Activated effector memory CD4-positive, alpha-beta T cell treated with anti-CD3 and anti-CD28 coated beads, Interleukin-2, amount 50 U/mL, for 16 hours (primary cell): ENCODE data around the gene LIPG.

Experiments used
- DNase-seq: peaks from one replicate; pipeline ENCODE4 v3.0.0-alpha.2; 2020

Gene LIPG

GRCh38 chr18:49613641-49614151 is 51.8 kb downstream of the LIPG start:
- DNase-seq, result no peak

DNA sequence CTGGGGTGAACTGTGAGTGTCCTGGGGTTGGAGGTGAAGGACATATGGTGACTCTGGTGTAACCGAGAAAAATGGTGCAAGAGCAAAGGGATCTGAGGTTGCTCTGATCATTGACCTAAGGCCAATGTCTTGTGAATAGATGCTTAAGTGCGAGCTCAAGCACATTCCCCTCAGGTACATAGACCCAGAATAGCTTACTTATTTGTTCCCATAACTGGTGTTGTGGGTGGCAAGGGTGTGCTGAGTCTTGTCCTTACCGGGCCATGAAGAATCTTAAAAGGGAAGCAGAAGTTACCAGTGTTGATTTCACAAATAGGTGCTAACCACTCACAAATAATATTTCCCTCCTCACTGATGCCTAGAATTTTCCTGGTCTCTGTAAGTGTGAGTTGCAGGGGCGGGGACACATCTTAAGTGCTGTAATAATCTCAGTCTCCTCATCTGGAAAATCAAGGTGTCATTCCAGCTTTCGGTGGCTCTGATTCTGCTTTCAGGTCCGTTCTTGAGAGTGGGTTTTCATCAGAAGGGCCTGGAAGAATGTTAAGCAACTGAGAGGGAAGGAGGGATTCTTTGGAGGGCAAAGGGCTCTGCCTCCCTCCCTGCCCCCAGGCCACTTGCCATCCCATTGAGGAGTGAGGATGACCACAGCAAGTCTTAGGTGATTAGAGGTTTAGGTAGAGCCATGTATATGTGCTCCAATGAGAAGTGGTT is 54.9 kb downstream of the LIPG start:
- no peak for DNase-seq

GRCh38 chr18:49617329-49617695 is 55.5 kb downstream of the LIPG start:
- DNase-seq, result no peak

DNA sequence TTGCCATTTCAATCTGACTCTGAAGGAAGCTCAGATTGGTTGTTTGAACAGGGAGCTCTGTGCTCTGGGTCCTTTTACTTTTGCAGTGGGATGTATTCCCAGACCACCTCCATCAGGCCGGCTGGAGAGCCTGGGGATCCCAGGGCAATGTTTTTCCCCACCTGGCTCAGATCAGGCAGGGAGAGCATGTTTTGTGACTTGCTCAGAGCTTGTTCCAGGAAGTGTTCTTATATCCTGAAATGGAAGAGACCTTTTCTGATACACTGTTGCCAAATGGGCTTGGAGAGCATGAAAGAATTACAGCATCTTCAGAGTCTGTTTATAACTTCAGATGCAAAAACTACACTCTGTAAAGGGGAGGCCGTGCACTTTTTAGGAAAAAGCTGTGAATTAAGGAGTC is 56.0 kb downstream of the LIPG start:
- no peak for DNase-seq

- no peak for DNase-seq
These were observed 57.2 kb downstream of the LIPG start for GRCh38 chr18:49618742-49619681.

GRCh38 chr18:49619801-49620200 is 57.9 kb downstream of the LIPG start:
- DNase-seq, result no peak

DNA sequence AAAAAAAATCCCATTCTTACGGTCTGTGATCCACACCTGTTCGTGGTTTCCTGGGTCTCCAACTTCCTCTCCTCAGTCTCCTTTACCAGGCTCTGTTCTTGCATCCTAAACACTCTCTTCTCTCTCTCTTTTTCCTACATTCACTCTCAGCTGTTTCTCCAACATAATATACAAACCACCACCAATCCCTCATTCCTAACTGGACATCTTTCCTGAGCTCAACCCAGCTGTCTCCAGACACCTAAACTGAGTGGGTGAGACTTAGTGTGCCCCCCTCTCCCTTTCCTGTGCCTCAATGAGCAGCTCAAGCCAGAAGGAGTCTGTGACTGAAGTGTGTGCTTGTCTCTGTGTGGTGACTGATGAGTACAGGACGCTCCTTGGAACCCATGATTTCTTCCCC is 59.4 kb downstream of the LIPG start:
- no peak for DNase-seq

GRCh38 chr18:49621717-49622351 is 60.0 kb downstream of the LIPG start:
- DNase-seq, result no peak

DNA sequence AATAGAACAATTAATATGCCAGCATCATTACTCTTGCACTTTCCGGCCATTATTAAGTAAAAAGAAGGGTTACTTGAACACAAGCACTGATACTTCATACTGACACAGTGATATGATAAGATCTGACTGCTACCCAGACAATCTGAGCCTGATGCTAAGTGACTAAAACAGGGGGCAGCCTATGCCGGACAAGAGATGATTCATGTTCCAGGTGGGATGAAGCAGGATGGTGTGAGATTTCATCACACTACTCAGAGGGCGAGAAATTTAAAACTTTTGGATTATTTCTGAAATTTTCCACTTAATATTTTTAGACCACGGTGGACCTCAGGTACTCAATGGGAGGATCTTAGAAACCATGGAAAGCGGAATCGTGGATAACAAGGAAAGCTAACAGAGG is 61.7 kb downstream of the LIPG start:
- DNase-seq, result no peak

- no peak for DNase-seq
These were observed 63.3 kb downstream of the LIPG start for GRCh38 chr18:49625021-49625691.

DNA sequence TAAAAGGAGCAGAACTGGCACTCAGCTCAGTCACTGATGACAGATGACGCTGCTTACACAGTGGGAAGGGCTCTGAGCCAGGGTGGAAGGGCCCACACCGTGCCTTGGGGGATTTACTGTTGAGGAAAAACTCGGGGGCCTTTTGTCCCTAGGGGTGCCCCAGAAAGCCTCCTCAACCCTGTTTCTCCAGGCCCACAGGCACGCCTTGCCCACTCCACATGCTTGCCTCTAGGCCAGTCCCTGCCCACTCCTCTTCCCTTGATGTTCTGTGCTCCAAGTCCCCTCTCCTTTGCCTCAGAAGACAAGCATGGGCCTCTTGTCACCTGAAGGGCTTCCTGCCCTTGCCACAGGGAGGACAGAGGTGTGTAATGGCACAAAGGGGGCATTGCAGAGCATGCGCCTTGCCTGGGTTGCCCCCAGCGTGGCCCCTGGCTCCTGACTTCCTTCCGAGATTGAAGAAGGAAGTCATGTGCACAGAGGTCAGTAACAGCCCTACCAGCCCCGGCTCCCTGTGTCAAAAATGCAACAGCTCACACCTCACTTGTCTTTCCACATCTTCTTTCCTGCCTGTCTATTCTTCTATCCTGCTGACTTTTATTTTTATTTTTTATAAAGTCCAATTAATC is 65.1 kb downstream of the LIPG start:
- DNase-seq, result no peak

DNA sequence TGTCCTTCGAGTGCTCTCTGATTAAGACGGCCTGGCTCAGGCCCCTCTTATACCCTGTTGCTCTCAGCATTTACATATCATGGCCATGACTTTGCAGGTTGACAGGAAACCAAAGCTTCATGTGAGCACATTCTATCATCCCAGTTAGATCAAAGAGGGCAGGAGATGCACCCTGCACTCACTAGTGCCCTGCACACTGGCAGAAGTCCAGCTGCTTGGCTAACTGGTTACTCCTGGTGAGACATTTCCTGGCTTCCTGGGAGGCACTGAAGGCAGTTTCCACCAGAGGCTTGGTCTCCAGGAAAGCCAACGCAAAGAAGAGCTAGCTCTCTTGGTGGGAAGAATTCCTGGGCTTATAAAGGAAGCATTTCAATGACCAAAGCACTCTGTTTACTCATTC is 66.3 kb downstream of the LIPG start:
- DNase-seq, result no peak

- no peak for DNase-seq
These were observed 67.3 kb downstream of the LIPG start for GRCh38 chr18:49628881-49629795.

GRCh38 chr18:49630246-49630699 is 68.4 kb downstream of the LIPG start:
- DNase-seq, result no peak

DNA sequence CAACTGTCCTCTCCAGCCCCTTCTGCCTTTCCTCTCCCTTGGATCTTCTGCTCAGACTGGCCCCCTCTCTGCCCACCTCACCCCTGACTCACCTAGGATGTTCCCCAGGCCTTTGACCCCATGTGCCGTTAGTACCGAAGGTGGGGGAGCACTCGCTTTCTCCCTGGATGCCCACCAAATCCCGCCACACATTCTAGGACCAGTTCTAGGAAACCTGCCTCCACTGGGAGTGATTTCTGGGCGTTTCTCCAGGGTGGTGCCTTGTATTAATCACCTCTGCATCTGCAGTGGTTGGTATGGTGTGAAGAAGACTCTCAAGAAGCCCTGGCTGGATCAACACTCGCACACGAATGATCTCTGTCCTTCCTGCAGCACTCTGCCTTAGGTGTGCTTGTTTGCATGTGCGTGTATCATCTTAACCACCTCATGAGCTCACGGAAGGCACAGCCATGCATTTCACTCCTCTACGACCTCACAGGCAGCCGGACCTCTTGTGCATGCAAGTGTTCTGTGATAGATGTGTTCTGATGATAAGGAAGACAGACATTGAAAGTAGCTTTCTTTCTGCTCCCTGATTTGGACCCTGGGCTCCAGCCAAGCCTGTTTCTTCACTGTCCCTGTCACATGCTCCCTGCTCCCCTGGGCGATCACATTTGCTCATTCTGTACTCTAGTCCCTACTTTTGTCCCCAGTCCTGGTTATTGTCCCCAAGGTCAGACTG is 69.4 kb downstream of the LIPG start:
- no peak for DNase-seq

DNA sequence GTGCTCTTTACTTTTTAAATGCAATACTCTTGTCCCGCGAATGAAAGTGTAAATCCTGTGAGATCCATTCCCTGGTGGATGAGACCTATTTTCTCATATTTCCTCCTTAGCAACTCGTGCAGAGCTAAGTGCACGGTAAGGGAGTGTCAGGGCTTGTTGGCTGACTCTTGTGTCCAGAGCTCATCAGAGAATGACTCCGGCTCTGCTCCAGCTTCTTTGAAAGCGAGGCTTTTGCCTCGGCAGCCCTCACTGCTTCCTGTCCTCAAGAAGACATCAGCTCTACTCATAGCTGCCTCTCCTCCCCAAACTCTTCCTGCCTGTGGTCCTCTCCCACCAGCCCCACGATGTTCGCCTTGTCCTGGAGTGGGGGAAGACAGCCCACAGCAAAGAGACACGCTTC is 70.7 kb downstream of the LIPG start:
- DNase-seq, result no peak

DNA sequence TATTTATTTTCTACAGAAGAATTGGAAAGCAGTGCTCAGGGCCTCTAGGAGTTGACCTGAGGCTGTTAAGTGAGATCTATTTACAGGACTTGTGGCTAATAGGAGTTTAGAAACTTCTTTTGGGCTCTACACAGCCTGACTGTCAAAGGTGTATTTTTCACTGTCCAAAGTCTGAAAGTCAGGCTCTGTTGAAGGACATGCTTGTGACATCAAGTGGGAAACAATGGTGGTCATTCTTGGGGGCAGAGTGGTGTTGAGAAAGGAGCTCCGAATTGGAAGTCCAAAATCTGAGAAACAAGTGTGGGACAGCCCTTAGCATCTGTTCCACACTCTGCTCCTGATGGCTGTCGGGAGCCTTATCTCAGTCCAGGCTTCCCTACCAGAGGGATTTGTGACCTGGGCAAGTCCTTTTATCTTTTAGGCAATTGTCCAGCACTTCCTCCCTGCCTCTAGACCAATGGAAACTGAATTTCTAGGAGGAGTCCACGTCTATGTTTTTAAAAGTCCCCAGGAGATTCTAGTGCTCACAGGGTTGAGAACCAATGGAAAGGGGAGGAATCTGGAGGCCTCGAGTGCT is 76.4 kb downstream of the LIPG start:
- DNase-seq, result no peak

DNA sequence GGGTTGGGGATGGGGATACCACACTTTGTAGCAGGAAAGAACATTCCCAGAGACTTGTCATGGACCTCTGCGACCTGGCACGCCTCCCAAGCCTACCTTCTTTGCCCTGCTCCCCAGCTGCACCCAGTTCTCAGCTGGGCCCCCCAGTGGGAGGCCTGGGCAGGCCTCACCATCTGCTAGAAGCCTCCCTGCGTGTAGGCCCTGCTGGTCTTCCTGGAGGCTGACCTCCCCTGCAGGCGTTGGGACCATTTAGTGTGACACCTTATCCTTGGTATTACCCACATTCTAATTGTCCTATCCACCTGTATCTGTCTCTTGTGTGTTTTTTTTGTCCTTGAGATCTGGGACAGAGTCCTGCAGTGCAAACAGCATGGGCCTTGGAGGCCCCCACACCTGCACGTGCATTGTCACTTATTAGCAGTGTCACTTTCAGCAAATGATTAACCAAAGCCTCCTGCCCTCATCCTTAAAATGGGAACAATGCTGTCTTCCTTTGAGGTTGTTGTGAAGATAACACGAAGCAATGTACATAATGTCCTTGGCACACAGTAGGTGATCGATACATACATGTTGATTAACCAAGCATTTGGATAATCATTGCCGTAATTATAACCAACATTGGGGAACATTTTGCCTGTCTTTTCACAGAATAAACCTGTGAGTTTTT is 77.2 kb downstream of the LIPG start:
- DNase-seq, result no peak

GRCh38 chr18:49639643-49640391 is 78.0 kb downstream of the LIPG start:
- DNase-seq, result no peak
